SK-N-SH (cell line): ENCODE results near the gene GSTO1. TPM values are rescaled to one million over a fixed set of nuclear protein-coding genes. Genes with fewer than 3 reads are reported as not detected.

Experiments
- CTCF ChIA-PET: fragments of 300-600, 350-600 bp; formaldehyde crosslinking; extraction: SDS; loops from one replicate; lab custom pipeline; 2021; lab: Yijun Ruan, JAX
- POLR2A ChIA-PET: fragments of 350-600 bp; sonication (Branson Sonifier 250); formaldehyde crosslinking; extraction: SDS; loops from one replicate; lab custom pipeline; 2020; ENCODE audit warnings: antibody characterized with exemption, inconsistent platforms; lab: Yijun Ruan, JAX
- DNase-seq: peaks from one replicate; pipeline ENCODE4 v3.0.0; 2012
- H2AFZ ChIP-seq: fragments of 200-600 bp; sonication (generic); 2 replicates; pipeline ENCODE4 v1.8.1; 2016; ENCODE audit warnings: antibody characterized with exemption, mild to moderate bottlenecking, low read depth
- H3F3A ChIP-seq: fragments of 200-600 bp; sonication (generic); replicated peaks from 2 replicates; pipeline ENCODE3; 2016; ENCODE audit warnings: antibody characterized with exemption, mild to moderate bottlenecking; ENCODE audit not compliant: insufficient read depth
- H3K27ac ChIP-seq, 2 experiments: fragments of 200-500 bp in 1 of 2; fragments of 200-600 bp in 1 of 2; sonication (Bioruptor generic) in 1 of 2; sonication (generic), shearing (Covaris generic) in 1 of 2; 2 replicates each; pipeline versions ENCODE4 v1.5.1 to v1.6.1; 2014 to 2016; ENCODE audit warnings: low read depth in 2 of 2, inconsistent platforms in 1 of 2, low read length in 1 of 2, mild to moderate bottlenecking in 1 of 2, mixed read lengths in 1 of 2
- H3K27me3 ChIP-seq: fragments of 200-600 bp; sonication (generic), shearing (Covaris generic); 2 replicates; pipeline ENCODE4 v1.6.1; 2016; ENCODE audit warnings: mixed run types; ENCODE audit not compliant: insufficient read depth
- H3K36me3 ChIP-seq, 2 experiments: fragments of 200-500 bp in 1 of 2; fragments of 200-600 bp in 1 of 2; sonication (Bioruptor generic) in 1 of 2; sonication (generic) in 1 of 2; replicated peaks in 1 of 2; 2 replicates each; pipeline versions ENCODE3 to v1.5.1; 2014 to 2016; ENCODE audit warnings: low read length in 1 of 2, mild to moderate bottlenecking in 1 of 2; ENCODE audit not compliant: insufficient read depth in 2 of 2, control insufficient read depth in 1 of 2
- H3K4me1 ChIP-seq, 2 experiments: fragments of 200-500 bp in 1 of 2; fragments of 200-600 bp in 1 of 2; sonication (Bioruptor generic) in 1 of 2; sonication (generic), shearing (Covaris generic) in 1 of 2; 2 replicates each; pipeline versions ENCODE4 v1.5.1 to v1.6.1; 2014 to 2016; ENCODE audit warnings: low read depth in 1 of 2, low read length in 1 of 2, mixed run types in 1 of 2; ENCODE audit not compliant: insufficient read depth in 2 of 2, control insufficient read depth in 1 of 2
- H3K4me2 ChIP-seq: fragments of 200-600 bp; sonication (generic), shearing (Covaris generic); 2 replicates; pipeline ENCODE4 v1.6.1; 2017; ENCODE audit warnings: mixed run types
- H3K4me3 ChIP-seq, 2 experiments: fragments of 200-500 bp in 1 of 2; fragments of 200-600 bp in 1 of 2; sonication (Bioruptor generic) in 1 of 2; sonication (generic), shearing (Covaris generic) in 1 of 2; 2 replicates each; pipeline versions ENCODE4 v1.5.1 to v1.8.1; 2014 to 2016; ENCODE audit warnings: low read depth in 2 of 2, inconsistent platforms in 1 of 2, low read length in 1 of 2, mild to moderate bottlenecking in 1 of 2, mixed read lengths in 1 of 2, moderate library complexity in 1 of 2
- H3K79me2 ChIP-seq: fragments of 200-600 bp; sonication (generic); 2 replicates; pipeline ENCODE4 v1.8.1; 2017; ENCODE audit warnings: mild to moderate bottlenecking; ENCODE audit not compliant: insufficient read depth
- H3K9ac ChIP-seq: fragments of 200-600 bp; sonication (generic); 2 replicates; pipeline ENCODE4 v1.6.1; 2017; ENCODE audit warnings: mixed run types
- H3K9me2 ChIP-seq: fragments of 200-600 bp; sonication (generic); 2 replicates; pipeline ENCODE4 v1.6.1; 2017; ENCODE audit warnings: mixed run types
- H3K9me3 ChIP-seq: fragments of 200-600 bp; sonication (generic); 2 replicates; pipeline ENCODE4 v1.6.1; 2017; ENCODE audit warnings: mixed run types, mild to moderate bottlenecking, moderate library complexity
- H4K20me1 ChIP-seq: fragments of 200-600 bp; sonication (generic); 2 replicates; pipeline ENCODE4 v1.6.1; 2017; ENCODE audit warnings: mild to moderate bottlenecking, mixed run types; ENCODE audit not compliant: insufficient read depth
- EP300 ChIP-seq, 2 experiments: IDR thresholded peaks; 2 replicates each; pipeline versions ENCODE4 v1.4.0 to v1.6.1; 2012; ENCODE audit warnings: borderline replicate concordance in 1 of 2, low read depth in 1 of 2, low read length in 1 of 2
- EZH2phosphoT487 ChIP-seq: fragments of 200-600 bp; sonication (generic); IDR thresholded peaks from 2 replicates; pipeline ENCODE4 v1.6.1; 2017; ENCODE audit warnings: low read depth, mixed run types, mild to moderate bottlenecking, antibody characterized with exemption, moderate library complexity, borderline replicate concordance
- FOSL2 ChIP-seq: IDR thresholded peaks from 2 replicates; pipeline ENCODE4 v1.4.0; 2012; ENCODE audit warnings: low read depth, mild to moderate bottlenecking, moderate library complexity, borderline replicate concordance
- FOXJ3 ChIP-seq: sonication (generic); formaldehyde crosslinking; IDR thresholded peaks from 2 replicates; pipeline ENCODE4 v1.5.1; 2020; ENCODE audit warnings: mild to moderate bottlenecking, missing genetic modification reagents
- FOXM1 ChIP-seq: IDR thresholded peaks from 2 replicates; pipeline ENCODE4 v1.4.0; 2012; ENCODE audit warnings: low read depth, mild to moderate bottlenecking
- JUND ChIP-seq: IDR thresholded peaks from 2 replicates; pipeline ENCODE4 v1.4.0; 2012
- RAD21 ChIP-seq: IDR thresholded peaks from 2 replicates; pipeline ENCODE4 v1.6.1; 2012; ENCODE audit warnings: mild to moderate bottlenecking, low read length
- SMC3 ChIP-seq: IDR thresholded peaks from 2 replicates; pipeline ENCODE4 v1.6.1; 2012; ENCODE audit warnings: low read depth, low read length, improper control_type of control experiment
- TCF12 ChIP-seq: IDR thresholded peaks from 2 replicates; pipeline ENCODE4 v1.4.0; 2012
- TEAD4 ChIP-seq: IDR thresholded peaks from 2 replicates; pipeline ENCODE4 v1.4.0; 2012; ENCODE audit warnings: mild to moderate bottlenecking, borderline replicate concordance; ENCODE audit not compliant: insufficient read depth
- ZBTB33 ChIP-seq: IDR thresholded peaks from 2 replicates; pipeline ENCODE4 v1.4.0; 2012; ENCODE audit warnings: low read depth, borderline replicate concordance
- whole genome bisulfite sequencing: methylation state at CpG from one replicate; pipeline ENCODE4 v1.1.6; 2017; ENCODE audit warnings: low lambda C conversion rate; 5-methylcytosine and 5-hydroxymethylcytosine counted together
- polyA plus RNA-seq, 3 experiments: library from polyadenylated mRNA; depleted of rRNA; stranded (reverse); fragments of >200 nt; gene quantifications; 2 replicates each; pipeline ENCODE4 v1.2.3, GENCODE V29; 2012
- TF ChIP-seq, protein P1 (sequence below): IDR thresholded peaks from 2 replicates; pipeline ENCODE4; 2012
- TF ChIP-seq, protein P2 (sequence below): fragments of 200-600 bp; sonication (generic); IDR thresholded peaks from 2 replicates; pipeline ENCODE4 v1.6.1; 2017; ENCODE audit warnings: antibody characterized with exemption, mild to moderate bottlenecking, moderate library complexity
- TF ChIP-seq, protein P3 (sequence below): IDR thresholded peaks from 2 replicates; pipeline ENCODE4 v1.6.1; 2012; ENCODE audit warnings: mild to moderate bottlenecking, low read depth, low read length, moderate library complexity
- TF ChIP-seq, protein P4 (sequence below): IDR thresholded peaks from 2 replicates; pipeline ENCODE4 v1.4.0; 2012; ENCODE audit warnings: low read depth

GSTO1 gene
- polyA plus RNA-seq, 1 of the 3 experiments (the other 2 are of a cell fraction): 126 TPM

- H3K9me2 ChIP-seq: no peaks in the 10 kb centered on the region
- H4K20me1 ChIP-seq: no peaks in the 10 kb centered on the region
- peak overlapping the region; percentile 28; the same call in 1 of the 2 replicates for H3K9ac ChIP-seq
- H3K4me3 ChIP-seq: no peak overlapping the region
- no peak overlapping the region for H3K4me2 ChIP-seq
- no peak for DNase-seq
- CTCF ChIA-PET: interaction anchor here (0.8 to 8.1 kb wide), 12 partner anchors 7 to 329 kb away, joined by 3 to 229 read pairs (median 20); partner anchors contain the start of genes CFAP58 and ITPRIP
- no peaks in the 10 kb centered on the region for H3K27me3 ChIP-seq
- H2AFZ ChIP-seq: peak overlapping the region; percentile 61
- POLR2A ChIA-PET: no interaction called here
- no peaks in the 10 kb centered on the region for H3K36me3 ChIP-seq
- H3K79me2 ChIP-seq: no peaks in the 10 kb centered on the region
- TF ChIP-seq JUND (0 out of 2 replicates have a peak, but pooled peaks have one; percentile 16), FOXJ3 (CRISPR knock-in tag) (no peak), SMC3 (no peak), FOXM1 (no peak), FOSL2 (peak; percentile 37; the same call in 1 of the 2 replicates), ZBTB33 (no peak), TCF12 (peak; percentile 18; the same call in 1 of the 2 replicates), TEAD4 (0 out of 2 replicates have a peak, but pooled peaks have one; percentile 16), EZH2phosphoT487 (no peak), RAD21 (no peak), EP300 (IDR thresholded peaks at IDR 0.05; ENCODE audit: borderline replicate concordance in 1 of 2, low read depth in 1 of 2, low read length in 1 of 2) (peak in 1 of 2 experiments; percentile 16; a peak in 1 of 4 replicates)
- TF ChIP-seq, protein P1, sequence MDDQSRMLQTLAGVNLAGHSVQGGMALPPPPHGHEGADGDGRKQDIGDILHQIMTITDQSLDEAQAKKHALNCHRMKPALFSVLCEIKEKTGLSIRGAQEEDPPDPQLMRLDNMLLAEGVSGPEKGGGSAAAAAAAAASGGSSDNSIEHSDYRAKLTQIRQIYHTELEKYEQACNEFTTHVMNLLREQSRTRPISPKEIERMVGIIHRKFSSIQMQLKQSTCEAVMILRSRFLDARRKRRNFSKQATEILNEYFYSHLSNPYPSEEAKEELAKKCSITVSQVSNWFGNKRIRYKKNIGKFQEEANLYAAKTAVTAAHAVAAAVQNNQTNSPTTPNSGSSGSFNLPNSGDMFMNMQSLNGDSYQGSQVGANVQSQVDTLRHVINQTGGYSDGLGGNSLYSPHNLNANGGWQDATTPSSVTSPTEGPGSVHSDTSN: peak; percentile 28; the same call in 1 of the 2 replicates
- TF ChIP-seq, protein P2, sequence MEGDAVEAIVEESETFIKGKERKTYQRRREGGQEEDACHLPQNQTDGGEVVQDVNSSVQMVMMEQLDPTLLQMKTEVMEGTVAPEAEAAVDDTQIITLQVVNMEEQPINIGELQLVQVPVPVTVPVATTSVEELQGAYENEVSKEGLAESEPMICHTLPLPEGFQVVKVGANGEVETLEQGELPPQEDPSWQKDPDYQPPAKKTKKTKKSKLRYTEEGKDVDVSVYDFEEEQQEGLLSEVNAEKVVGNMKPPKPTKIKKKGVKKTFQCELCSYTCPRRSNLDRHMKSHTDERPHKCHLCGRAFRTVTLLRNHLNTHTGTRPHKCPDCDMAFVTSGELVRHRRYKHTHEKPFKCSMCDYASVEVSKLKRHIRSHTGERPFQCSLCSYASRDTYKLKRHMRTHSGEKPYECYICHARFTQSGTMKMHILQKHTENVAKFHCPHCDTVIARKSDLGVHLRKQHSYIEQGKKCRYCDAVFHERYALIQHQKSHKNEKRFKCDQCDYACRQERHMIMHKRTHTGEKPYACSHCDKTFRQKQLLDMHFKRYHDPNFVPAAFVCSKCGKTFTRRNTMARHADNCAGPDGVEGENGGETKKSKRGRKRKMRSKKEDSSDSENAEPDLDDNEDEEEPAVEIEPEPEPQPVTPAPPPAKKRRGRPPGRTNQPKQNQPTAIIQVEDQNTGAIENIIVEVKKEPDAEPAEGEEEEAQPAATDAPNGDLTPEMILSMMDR: no peak
- TF ChIP-seq, protein P3, sequence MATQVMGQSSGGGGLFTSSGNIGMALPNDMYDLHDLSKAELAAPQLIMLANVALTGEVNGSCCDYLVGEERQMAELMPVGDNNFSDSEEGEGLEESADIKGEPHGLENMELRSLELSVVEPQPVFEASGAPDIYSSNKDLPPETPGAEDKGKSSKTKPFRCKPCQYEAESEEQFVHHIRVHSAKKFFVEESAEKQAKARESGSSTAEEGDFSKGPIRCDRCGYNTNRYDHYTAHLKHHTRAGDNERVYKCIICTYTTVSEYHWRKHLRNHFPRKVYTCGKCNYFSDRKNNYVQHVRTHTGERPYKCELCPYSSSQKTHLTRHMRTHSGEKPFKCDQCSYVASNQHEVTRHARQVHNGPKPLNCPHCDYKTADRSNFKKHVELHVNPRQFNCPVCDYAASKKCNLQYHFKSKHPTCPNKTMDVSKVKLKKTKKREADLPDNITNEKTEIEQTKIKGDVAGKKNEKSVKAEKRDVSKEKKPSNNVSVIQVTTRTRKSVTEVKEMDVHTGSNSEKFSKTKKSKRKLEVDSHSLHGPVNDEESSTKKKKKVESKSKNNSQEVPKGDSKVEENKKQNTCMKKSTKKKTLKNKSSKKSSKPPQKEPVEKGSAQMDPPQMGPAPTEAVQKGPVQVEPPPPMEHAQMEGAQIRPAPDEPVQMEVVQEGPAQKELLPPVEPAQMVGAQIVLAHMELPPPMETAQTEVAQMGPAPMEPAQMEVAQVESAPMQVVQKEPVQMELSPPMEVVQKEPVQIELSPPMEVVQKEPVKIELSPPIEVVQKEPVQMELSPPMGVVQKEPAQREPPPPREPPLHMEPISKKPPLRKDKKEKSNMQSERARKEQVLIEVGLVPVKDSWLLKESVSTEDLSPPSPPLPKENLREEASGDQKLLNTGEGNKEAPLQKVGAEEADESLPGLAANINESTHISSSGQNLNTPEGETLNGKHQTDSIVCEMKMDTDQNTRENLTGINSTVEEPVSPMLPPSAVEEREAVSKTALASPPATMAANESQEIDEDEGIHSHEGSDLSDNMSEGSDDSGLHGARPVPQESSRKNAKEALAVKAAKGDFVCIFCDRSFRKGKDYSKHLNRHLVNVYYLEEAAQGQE: no peak
- TF ChIP-seq, protein P4, sequence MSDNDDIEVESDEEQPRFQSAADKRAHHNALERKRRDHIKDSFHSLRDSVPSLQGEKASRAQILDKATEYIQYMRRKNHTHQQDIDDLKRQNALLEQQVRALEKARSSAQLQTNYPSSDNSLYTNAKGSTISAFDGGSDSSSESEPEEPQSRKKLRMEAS: no peak
- TF ChIP-seq, all 33 proteins: peak for 6
- Histone ChIP-seq H3K27ac (peak overlapping the region in 1 of 2 experiments; percentile 68; a peak in 2 of 4 replicates), H3K4me1 (peaks cover 0 to 5% of the 10 kb centered on the region in 2 experiments; a peak in 1 of 4 replicates), H3F3A (peaks cover 18% of the 10 kb centered on the region), H3K9me3 (no peaks in the 10 kb centered on the region)
- 44% methylated on average over 2 of the region's 2 CpGs for WGBS
These were observed 38.3 kb downstream of the GSTO1 start for GRCh38 chr10:104293011-104293410.
